PC-9 (cell line): Measurements from ENCODE around the gene ZBTB7C.

ENCODE experiments used
- EZH2 ChIP-seq: fragments of 200-600 bp; sonication (generic); IDR thresholded peaks from 2 replicates; pipeline ENCODE4 v1.8.0; 2017; ENCODE audit warnings: antibody characterized with exemption, low read depth
- TF ChIP-seq, protein P1 (sequence below): fragments of 200-600 bp; sonication (generic); conservative IDR thresholded peaks from 2 replicates; pipeline ENCODE4 v1.6.1; 2017; ENCODE audit warnings: mixed run types, antibody characterized with exemption, mild to moderate bottlenecking, moderate library complexity

- TF ChIP-seq, protein P1, sequence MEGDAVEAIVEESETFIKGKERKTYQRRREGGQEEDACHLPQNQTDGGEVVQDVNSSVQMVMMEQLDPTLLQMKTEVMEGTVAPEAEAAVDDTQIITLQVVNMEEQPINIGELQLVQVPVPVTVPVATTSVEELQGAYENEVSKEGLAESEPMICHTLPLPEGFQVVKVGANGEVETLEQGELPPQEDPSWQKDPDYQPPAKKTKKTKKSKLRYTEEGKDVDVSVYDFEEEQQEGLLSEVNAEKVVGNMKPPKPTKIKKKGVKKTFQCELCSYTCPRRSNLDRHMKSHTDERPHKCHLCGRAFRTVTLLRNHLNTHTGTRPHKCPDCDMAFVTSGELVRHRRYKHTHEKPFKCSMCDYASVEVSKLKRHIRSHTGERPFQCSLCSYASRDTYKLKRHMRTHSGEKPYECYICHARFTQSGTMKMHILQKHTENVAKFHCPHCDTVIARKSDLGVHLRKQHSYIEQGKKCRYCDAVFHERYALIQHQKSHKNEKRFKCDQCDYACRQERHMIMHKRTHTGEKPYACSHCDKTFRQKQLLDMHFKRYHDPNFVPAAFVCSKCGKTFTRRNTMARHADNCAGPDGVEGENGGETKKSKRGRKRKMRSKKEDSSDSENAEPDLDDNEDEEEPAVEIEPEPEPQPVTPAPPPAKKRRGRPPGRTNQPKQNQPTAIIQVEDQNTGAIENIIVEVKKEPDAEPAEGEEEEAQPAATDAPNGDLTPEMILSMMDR: no peak
- no peak for TF ChIP-seq EZH2
Observed at GRCh38 chr18:48216639-48217257, 192.4 kb downstream of the ZBTB7C start.
